IgD-negative memory B cell (primary cell): ENCODE measurements around the gene HEPACAM. TPM values are rescaled to one million over a fixed set of nuclear protein-coding genes. Genes with fewer than 3 reads are reported as not detected.
"Not testable (repeated sequence)": the region's sequence is repeated elsewhere in the genome, so short reads cannot be mapped to it uniquely, and the experiment has no call there.

Source experiments
- H3K27ac Mint-ChIP-seq, 3 donors: one replicate each; pipeline ENCODE4 v1.8.0; 2020 to 2022; ENCODE audit warnings: mild to moderate bottlenecking in 3 of 3, mixed read lengths in 3 of 3, moderate library complexity in 1 of 3
- H3K27me3 Mint-ChIP-seq: one replicate; pipeline ENCODE4 v1.8.0; 2021; ENCODE audit warnings: mixed read lengths
- H3K36me3 Mint-ChIP-seq: one replicate; pipeline ENCODE4 v1.8.0; 2020; ENCODE audit warnings: mild to moderate bottlenecking, mixed read lengths
- H3K4me1 Mint-ChIP-seq, 3 donors: one replicate each; pipeline ENCODE4 v1.8.0; 2020 to 2022; ENCODE audit warnings: mixed read lengths in 3 of 3, mild to moderate bottlenecking in 1 of 3
- H3K4me3 Mint-ChIP-seq, 4 donors: one replicate each; pipeline ENCODE4 v1.8.0; 2020 to 2022; ENCODE audit warnings: mild to moderate bottlenecking in 4 of 4, mixed read lengths in 4 of 4, moderate library complexity in 3 of 4
- H3K9me3 Mint-ChIP-seq, 3 donors: one replicate each; pipeline ENCODE4 v1.8.0; 2020 to 2021; ENCODE audit warnings: mixed read lengths in 3 of 3, mild to moderate bottlenecking in 1 of 3
- polyA plus RNA-seq: library from polyadenylated mRNA; unstranded; fragments of 300-500 nt; fragmentation: Illumina TruSeq; gene quantifications from one replicate; pipeline ENCODE4 v1.2.3, GENCODE V29; 2021

HEPACAM gene, protein sequence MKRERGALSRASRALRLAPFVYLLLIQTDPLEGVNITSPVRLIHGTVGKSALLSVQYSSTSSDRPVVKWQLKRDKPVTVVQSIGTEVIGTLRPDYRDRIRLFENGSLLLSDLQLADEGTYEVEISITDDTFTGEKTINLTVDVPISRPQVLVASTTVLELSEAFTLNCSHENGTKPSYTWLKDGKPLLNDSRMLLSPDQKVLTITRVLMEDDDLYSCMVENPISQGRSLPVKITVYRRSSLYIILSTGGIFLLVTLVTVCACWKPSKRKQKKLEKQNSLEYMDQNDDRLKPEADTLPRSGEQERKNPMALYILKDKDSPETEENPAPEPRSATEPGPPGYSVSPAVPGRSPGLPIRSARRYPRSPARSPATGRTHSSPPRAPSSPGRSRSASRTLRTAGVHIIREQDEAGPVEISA
- polyA plus RNA-seq = not detected

DNA sequence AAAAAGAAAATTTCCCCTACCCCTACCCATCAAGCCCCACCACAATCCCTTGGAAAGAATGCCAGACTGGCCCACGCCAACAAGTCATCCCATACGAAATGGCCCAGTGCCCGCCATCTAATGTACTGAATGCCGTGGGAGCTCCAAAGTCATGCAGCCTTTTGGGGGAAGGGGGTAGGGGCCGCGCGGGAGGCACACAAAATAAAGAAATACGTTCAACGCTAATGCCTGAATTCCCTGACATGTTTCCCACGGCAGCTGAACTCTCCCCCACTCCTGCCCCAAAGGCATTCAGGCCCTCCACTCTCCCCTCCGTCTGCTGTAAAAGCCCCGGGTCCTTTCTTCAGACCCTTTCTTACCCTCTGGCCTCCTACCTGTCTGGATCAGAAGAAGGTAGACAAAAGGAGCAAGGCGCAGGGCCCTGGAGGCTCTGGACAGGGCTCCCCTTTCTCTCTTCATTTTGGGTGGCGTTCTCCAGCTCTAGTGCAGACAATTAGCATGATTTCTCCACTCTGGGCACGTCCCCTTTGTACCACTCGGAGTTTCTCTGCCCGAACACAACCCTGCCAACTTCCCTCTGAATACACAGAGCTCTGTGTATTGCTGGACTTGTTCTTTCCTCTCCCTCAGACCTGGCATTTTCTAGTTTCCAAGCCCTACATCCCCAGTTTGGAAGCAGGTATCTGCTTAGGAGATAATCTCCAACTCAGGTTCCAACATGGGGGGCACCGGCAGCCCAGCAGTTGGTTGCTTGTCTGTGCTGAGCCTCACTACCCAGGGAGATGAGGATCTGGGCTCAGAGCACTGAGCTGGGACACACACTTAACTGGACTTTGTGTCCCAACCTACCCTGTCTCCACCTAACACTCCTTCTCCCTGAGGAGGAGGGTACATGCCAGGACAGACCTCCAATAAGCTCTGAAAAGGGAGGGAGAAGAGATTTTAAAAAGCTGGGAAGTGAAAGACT, at the start of gene HEPACAM:
Gene HEPACAM, minus strand, starts transcription at position 500 of the 967 bp plus-strand sequence. Its CDS starts 41 bp downstream, at position 459.
- H3K9me3 Mint-ChIP-seq = no peaks in the 10 kb centered on the region
- peaks cover 0 to 1% (median under 1%) of the 10 kb centered on the region in 3 donors for H3K4me1 Mint-ChIP-seq
- no peaks in the 10 kb centered on the region for H3K36me3 Mint-ChIP-seq
- no peak within 1 kb of the TSS for H3K27ac Mint-ChIP-seq
- H3K4me3 Mint-ChIP-seq = no peak within 1 kb of the TSS
- peaks cover 7% of the 10 kb centered on the region for H3K27me3 Mint-ChIP-seq

DNA sequence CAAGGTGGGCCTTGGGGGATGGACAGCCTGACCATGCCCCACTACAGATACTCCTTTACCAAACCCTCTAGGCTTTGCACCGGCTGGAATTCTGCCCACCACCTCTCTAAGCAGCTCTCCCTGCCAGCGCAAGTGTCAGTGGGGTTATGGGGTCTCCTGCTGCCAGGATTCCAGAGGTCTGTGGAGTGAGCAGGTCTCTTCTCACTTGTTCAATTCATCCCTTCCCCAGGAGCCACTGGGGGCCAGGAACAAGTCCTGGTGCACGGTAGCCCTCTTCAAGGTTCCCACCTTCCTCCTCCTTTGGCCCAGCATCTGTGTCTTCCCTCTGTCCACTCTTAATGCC, 48.6 kb upstream of the HEPACAM start:
- Mint-ChIP-seq H3K27ac (no peak overlapping the region), H3K9me3 (peaks cover 10 to 28% (median 19%) of the 10 kb centered on the region in 3 donors), H3K27me3 (no peaks in the 10 kb centered on the region), H3K4me1 (no peaks in the 10 kb centered on the region), H3K4me3 (no peak overlapping the region), H3K36me3 (peaks cover 12% of the 10 kb centered on the region)

DNA sequence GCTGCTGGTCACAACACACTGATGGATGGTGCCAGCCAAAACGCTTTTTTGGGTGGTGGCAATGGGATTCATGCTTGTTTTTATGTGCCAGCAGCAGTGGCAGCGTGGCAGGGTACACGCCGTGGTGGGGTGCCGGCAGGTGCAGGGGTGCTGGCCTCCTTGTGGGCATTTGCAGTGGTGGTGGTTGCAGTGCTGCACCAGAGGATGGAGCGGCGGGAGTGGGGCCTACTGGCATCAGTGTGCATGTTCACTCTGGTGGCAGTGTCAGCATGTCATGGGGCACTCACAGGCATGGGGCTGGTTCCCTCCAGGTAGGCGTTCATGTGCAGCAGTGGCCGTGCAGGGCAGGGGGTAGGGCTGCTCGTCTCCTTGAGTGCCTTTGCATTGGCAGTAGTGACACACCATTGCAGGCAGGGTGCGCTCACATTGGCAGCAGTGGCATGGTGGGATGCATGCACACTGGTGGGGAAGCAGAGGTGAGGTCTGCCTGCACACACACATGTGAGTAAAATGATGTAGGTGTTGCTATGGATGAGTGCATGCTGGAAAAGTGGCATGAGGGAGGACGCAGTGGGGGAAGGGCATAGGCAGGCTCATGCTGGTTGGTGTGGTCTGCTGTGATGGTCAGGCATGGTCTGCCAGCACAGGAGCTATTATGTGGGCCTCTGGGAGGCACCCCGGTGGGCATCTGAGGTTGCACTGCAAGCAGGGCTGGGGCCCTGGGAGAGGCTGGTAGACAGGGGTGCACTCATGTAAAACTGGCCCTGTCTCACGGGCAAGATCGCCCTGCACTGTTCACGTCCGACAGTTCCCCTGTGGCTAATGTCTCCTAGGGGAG, 48.0 kb upstream of the HEPACAM start:
- peaks cover 14% of the 10 kb centered on the region for H3K36me3 Mint-ChIP-seq
- peaks cover 12 to 29% (median 19%) of the 10 kb centered on the region in 3 donors for H3K9me3 Mint-ChIP-seq

DNA sequence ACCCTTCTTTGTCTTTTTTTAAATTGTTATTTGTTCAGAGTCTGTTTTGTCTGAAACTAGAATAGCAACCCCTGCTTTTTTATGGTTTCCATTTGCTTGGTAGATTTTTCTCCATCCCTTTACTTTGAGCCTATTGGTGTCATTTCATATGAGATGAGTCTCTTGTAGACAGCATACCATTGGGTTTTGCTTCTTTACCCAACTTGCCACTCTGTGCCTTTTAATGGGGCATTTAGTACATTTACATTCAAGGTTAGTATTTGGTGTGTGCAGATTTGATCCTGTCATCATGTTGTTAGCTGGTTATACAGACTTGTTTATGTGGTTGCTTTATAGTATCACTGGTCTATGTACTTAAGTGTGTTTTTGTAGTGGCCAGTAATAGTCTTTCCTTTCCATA, 46.2 kb upstream of the HEPACAM start:
- Mint-ChIP-seq H3K27me3 (no peaks in the 10 kb centered on the region), H3K4me1 (no peaks in the 10 kb centered on the region), H3K36me3 (peaks cover 12% of the 10 kb centered on the region), H3K27ac (no peak overlapping the region), H3K9me3 (peaks cover 16 to 37% (median 21%) of the 10 kb centered on the region in 3 donors), H3K4me3 (no peak overlapping the region)

More for the DNA sequence above, 48.0 kb upstream of the HEPACAM start:
- H3K4me1 Mint-ChIP-seq = no peaks in the 10 kb centered on the region
- H3K27ac Mint-ChIP-seq = no peak overlapping the region
- no peak overlapping the region for H3K4me3 Mint-ChIP-seq
- H3K27me3 Mint-ChIP-seq = no peaks in the 10 kb centered on the region

DNA sequence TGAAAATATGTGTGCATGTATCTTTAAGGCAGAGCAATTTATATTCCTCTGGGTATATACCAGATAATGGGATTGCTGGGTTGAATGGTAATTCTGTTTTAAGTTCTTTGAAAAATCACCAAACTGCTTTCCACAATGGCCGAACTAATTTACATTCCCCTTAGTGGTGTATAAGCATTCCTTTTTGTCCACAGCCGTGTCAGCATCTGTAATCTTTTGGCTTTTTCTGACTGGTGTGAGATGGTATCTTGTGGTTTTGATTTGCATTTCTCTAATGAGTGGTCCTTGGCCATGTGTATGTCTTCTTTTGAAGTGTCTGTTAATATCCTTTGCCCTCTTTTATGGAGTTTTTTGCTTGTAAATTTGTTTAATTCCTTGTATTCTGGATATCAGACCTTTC, 42.5 kb upstream of the HEPACAM start:
- H3K9me3 Mint-ChIP-seq = peaks cover 16 to 37% (median 21%) of the 10 kb centered on the region in 3 donors
- H3K36me3 Mint-ChIP-seq = peaks cover 12% of the 10 kb centered on the region
- no peaks in the 10 kb centered on the region for H3K27me3 Mint-ChIP-seq
- H3K27ac Mint-ChIP-seq = peak overlapping the region in 1 of 3 donors; percentile 64
- no peak overlapping the region for H3K4me3 Mint-ChIP-seq
- no peaks in the 10 kb centered on the region for H3K4me1 Mint-ChIP-seq

DNA sequence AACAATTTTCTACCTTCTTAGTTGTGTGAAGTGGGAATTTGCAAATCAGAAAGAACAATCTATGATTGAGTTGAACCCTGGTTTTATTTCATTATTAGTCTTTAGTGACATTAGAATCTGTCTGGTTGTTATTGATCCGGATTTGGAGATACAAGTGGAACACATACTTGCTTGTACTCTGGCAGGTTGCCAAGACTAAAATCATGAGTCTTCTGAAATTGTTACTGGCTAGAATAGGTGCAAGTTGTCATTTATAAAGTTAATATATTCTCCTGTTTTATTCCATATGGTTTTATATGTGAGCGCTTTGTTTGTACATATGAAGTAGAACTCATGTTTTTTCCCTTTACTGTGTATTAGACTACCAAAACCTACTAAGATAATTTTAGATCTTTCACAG, 41.2 kb upstream of the HEPACAM start:
- Mint-ChIP-seq H3K36me3 (peaks cover 12% of the 10 kb centered on the region), H3K4me3 (no peak overlapping the region), H3K4me1 (no peaks in the 10 kb centered on the region), H3K9me3 (peaks cover 11 to 29% (median 11%) of the 10 kb centered on the region in 3 donors), H3K27ac (no peak overlapping the region), H3K27me3 (no peaks in the 10 kb centered on the region)

DNA sequence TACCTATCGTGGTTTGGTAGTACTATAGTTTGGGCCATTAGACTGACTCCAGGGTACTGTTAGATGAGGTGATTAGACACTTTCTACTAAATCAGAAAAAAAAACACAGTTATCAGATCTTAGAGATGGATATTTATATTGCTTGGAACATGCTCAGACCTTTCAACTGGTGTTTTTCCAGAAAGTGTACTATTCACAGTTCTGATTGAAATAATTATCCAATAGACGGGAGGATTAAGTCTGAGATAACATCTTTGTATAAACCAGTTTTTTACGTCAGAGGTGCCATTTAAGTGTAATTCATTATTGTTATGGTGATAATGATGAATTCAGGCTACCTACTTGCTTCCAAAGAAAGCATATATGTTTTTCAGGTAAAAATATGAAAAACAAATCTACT, 40.7 kb upstream of the HEPACAM start:
- Mint-ChIP-seq H3K4me3 (no peak overlapping the region), H3K36me3 (peaks cover 11% of the 10 kb centered on the region), H3K4me1 (no peaks in the 10 kb centered on the region), H3K9me3 (peaks cover 11 to 27% (median 11%) of the 10 kb centered on the region in 3 donors), H3K27me3 (no peaks in the 10 kb centered on the region), H3K27ac (no peak overlapping the region)

DNA sequence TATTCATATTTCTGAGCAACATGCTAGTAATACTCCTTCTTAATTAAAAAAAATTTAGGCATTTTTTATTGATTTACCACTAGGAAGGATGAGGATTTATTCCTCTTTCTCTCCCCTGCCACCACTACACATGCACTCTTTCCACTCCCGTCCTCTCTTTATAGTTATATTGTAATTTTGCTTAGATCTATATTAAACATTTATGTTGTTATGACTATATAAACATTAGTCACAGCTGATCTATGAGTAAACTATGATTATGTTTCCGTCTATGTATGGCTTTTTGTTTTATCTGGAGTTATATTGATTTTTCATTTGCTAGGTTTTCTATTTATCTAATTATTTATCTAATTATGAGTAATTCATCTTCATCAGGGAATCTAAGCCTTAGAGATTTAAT, 36.0 kb upstream of the HEPACAM start:
- no peak overlapping the region for H3K27ac Mint-ChIP-seq
- no peak overlapping the region for H3K4me3 Mint-ChIP-seq
- H3K9me3 Mint-ChIP-seq = no peaks in the 10 kb centered on the region
- no peaks in the 10 kb centered on the region for H3K4me1 Mint-ChIP-seq
- H3K36me3 Mint-ChIP-seq = peaks cover 2% of the 10 kb centered on the region
- no peaks in the 10 kb centered on the region for H3K27me3 Mint-ChIP-seq

DNA sequence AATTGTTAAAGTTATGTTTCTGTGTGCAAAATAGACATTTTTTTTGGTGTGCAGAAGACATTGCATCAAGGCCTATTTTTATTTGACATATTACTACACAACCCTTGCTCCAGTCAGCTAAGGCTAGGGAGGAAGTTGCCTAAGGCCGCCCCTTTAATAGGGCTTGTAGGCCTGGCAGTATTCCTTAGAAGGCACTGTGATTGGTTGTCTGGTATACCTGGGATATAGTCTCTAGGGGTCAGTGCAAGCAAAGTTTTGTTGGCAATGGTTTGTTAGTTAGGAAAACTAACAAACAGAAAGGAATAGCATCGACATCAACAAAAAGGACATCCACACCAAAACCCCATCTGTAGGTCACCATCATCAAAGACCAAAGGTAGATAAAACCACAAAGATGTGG, 35.1 kb upstream of the HEPACAM start:
- Mint-ChIP-seq H3K4me3 (no peak overlapping the region), H3K27ac (no peak overlapping the region), H3K9me3 (no peaks in the 10 kb centered on the region), H3K36me3 (peaks cover 2% of the 10 kb centered on the region), H3K4me1 (no peaks in the 10 kb centered on the region), H3K27me3 (no peaks in the 10 kb centered on the region)

DNA sequence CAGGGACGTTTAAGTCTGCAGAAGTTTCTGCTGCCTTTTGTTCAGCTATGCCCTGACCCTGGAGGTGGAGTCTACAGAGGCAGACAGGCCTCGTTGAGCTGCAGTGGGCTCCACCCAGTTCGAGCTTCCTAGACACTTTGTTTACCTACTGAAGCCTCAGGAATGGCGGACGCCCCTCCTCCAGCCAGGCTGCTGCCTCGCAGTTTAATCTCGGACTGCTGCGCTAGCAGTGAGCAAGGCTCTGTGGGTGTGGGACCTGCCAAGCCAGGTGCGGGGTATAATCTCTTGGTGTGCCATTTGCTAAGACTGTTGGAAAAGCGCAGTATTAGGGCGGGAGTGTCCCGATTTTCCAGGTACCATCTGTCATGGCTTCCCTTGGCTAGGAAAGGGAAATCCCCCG, 32.4 kb upstream of the HEPACAM start:
- not testable (repeated sequence) for H3K4me1 Mint-ChIP-seq, H3K27me3 Mint-ChIP-seq, H3K27ac Mint-ChIP-seq, H3K9me3 Mint-ChIP-seq, H3K4me3 Mint-ChIP-seq, H3K36me3 Mint-ChIP-seq

DNA sequence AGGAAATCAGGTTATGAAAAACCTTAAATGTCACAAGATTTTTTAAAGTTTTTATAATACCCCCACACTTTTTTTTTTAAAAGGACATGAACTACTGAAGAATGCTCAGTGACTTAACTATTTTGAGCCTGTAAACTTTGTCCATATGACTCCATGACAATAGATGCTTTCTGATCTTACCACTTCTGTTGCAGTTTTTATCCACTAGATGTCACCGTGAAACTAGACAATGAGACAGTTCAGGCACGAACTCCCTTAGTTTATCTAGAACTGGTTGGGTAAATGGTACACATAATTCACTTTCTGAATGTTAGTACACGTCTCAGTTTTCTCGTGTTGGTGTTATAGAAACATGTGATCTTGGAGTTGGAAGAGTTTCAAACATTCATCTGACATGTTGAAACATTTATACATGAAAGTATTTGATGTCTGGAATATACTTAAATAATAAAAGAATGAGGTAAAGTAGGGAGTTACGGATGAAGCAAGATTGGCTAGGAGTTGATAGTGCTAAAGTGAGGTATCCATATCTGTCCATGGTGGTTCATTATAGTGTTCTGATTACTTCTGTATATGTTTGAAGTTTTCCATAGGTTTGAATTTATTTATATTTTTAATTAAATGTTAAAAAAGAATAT, 26.2 kb upstream of the HEPACAM start:
- Mint-ChIP-seq H3K4me1 (no peaks in the 10 kb centered on the region), H3K4me3 (no peak overlapping the region), H3K27me3 (no peaks in the 10 kb centered on the region), H3K27ac (no peak overlapping the region), H3K9me3 (no peaks in the 10 kb centered on the region), H3K36me3 (no peaks in the 10 kb centered on the region)

DNA sequence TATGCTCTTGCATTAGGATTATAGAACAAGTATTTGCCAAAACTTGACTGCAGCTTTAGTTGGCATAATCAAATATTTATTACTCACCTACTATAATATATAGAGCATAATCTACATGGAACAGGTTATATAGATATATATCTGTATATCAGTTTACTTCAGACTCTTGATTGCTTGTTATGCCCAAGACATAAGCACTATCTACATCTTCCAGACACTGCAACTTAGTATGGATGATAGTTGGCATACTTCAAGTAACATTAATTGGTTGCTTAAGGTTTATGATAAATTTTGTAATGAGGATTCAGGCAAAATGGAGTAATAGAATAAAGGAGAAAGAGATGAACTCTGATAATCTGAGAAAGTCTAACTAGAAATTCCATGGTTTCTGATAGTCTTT, 19.2 kb upstream of the HEPACAM start:
- Mint-ChIP-seq H3K27me3 (no peaks in the 10 kb centered on the region), H3K4me3 (no peak overlapping the region), H3K9me3 (no peaks in the 10 kb centered on the region), H3K27ac (no peak overlapping the region), H3K4me1 (no peaks in the 10 kb centered on the region), H3K36me3 (no peaks in the 10 kb centered on the region)

DNA sequence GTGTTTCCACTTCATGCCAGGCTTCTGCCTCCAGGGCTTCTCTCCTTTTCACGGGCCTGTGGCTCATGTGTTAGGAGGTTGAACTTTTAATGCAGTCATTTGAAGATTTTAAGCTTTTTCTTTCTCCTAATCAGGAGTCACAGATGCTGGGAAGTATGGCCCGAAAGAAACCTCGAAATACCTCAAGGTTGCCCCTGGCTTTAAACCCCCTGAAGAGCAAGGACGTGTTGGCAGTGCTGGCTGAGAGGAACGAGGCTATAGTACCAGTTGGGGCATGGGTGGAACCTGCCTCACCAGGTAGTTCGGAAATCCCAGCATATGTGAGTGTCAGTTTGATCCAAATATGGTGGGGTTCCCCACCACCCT, 18.7 kb upstream of the HEPACAM start:
- Mint-ChIP-seq H3K36me3 (no peaks in the 10 kb centered on the region), H3K27me3 (no peaks in the 10 kb centered on the region), H3K4me3 (no peak overlapping the region), H3K9me3 (no peaks in the 10 kb centered on the region), H3K27ac (no peak overlapping the region), H3K4me1 (no peaks in the 10 kb centered on the region)

DNA sequence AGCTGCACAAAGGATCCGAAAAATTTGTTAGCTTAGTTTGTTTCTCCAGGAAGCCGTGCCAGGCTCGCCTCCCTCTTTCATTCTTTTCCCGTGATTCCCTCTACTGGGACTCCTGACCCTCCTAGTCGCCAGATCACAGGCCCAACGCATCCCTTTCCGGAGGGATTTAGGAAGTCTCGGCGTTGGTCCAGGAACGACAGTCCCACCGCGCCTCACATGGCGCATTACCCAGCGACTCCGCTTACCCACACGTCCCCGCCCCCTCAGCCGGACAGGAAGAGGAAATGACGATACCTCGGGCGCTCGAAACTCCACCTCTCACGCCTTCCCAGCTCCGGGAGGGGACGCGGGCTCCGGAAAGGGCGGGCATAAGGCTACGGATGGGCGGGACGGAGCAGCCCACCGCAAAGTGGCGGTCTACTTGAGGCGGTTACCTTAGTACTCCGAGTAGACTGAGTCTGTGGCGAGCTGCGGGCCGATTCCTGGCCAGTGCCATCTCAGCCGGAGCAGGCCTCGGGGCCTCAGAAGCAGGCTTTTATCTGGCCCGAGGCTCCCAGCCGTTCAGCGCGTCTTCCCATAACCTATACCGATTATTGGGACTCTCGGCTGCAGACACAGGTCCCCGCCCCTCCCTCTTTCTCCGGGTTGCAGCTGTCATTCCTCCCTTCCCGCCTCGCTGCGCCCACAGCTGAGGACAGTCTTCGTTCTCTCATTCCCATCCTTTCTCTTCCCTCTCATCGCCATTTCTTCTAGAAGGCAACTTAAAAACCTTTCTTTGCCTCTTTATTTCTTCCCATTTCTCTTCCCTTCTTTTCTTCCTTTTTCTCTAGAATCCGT, 18.1 kb upstream of the HEPACAM start, which contains the start of gene CCDC15:
Gene CCDC15, plus strand, starts transcription at position 450 of the 837 bp plus-strand sequence. CDS start 531 bp downstream, outside the sequence.
- Mint-ChIP-seq H3K9me3 (peaks cover 0 to 5% (median 0%) of the 10 kb centered on the region in 3 donors), H3K27me3 (no peaks in the 10 kb centered on the region), H3K4me1 (no peaks in the 10 kb centered on the region), H3K27ac (no peak within 1 kb of the TSS), H3K36me3 (no peaks in the 10 kb centered on the region), H3K4me3 (no peak within 1 kb of the TSS)
